HG03097 (cell line): Measurements from ENCODE around the gene ITGB2.
"Not testable (repeated sequence)": the region's sequence is repeated elsewhere in the genome, so short reads cannot be mapped to it uniquely, and the experiment has no call there.

Experiments used
- ATAC-seq: cut with Tn5 transposase; IDR thresholded peaks from one replicate; pipeline ENCODE4 v1.9.1; 2021; ENCODE audit not compliant: unreplicated experiment, low FRiP score

Gene ITGB2

DNA sequence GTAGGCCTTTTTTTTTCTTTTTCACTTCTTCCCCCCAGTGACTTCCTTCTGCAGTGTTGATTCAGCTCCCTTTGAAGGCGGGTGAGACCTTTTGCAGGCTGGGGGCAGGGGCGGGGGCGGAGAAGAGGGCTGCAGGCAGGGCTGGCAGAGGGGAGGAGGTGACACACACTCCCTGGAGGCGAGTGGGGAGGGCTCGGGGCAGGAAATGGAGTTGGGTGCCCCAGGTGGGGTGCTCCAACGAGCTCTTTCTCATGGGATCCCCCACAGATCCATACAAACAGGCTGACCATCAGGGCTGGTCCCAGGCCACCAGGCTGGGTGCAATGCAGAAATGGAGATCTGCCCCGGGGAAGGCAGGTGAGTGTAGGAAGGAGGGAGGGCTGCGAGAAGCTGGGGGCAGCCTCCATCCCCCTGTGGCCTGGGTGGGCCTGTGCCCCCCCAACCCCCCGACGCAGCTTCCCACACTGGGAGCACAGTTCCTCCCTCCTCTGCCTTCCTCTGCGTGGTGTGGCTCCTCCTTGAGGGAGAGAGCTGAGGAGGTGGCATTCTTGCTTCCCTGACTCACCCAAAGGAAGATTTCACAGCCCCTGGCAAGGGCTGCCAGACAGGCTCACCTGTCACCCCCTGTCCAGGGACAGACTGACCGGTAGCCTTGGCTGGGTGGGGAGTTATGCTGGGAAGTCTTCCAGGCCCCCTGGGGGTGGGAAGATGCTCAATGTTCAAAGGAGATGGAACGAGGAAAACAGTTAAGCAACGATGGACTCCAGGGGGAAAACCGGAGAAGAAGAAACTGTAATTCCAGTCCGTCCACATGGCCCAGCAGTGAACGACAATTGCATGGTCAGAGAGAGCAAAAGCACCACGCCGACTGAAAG is 7.1 kb upstream of the ITGB2 start:
- ATAC-seq, result no peak

- ATAC-seq, result no peak
These were observed 6.5 kb upstream of the ITGB2 start for GRCh38 chr21:44927259-44927586.

DNA sequence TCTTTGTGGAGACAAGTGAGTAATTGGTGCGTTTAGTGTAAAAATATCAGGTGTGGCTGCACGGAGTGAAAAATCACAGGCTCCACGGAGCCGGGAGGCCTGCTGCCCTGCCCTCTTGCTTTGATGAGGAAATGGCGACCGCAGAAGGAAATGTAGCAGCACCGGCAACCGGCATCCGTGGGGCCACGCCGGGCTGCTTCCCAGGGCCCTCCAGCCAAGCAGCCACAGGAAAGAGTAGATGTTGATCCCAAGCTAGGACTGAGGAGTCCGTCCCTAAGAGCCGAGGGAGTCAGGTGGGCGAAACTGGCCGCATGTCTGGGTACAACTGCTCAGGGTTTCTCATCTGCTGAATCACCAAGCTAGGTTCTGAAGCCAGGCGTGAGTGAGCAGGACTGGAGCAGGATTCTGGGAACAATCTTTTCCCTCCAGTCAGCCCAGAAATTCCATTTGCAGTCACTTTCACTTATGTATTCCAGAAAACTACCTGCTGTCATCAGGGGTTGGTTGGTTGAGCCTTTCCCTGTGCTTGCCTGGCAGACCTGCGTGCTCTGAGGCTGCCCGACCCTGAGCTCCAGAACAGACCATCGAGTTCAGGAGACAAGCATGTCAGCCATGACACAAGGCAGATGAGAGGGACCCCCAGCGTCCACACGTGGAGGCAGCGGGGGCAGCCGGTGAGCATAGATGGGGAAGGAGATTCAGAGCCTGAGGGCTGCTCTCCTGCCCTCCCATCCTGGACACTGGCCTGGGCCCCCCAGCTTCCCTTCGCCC is 5.8 kb upstream of the ITGB2 start:
- no peak for ATAC-seq

DNA sequence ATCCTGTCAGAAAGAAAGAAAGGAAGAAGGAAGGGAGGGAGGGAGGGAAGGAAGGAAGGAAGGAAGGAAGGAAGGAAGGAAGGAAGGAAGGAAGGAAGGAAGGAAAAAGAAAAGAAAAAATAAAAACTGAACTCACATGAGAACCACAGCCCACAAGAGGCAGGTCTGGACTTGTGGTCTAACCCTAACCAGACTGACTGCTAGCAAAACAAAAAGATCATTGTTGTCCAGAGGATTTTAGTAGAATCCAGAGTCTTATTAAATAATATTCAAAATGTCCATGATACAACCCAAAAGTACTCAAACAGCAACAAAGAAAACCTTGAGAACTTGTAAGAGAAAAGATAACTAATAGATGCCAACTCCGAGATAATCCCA is 4.7 kb upstream of the ITGB2 start:
- ATAC-seq, result no peak

- ATAC-seq, result no peak
These were observed 4.1 kb upstream of the ITGB2 start for GRCh38 chr21:44924606-44925377.

DNA sequence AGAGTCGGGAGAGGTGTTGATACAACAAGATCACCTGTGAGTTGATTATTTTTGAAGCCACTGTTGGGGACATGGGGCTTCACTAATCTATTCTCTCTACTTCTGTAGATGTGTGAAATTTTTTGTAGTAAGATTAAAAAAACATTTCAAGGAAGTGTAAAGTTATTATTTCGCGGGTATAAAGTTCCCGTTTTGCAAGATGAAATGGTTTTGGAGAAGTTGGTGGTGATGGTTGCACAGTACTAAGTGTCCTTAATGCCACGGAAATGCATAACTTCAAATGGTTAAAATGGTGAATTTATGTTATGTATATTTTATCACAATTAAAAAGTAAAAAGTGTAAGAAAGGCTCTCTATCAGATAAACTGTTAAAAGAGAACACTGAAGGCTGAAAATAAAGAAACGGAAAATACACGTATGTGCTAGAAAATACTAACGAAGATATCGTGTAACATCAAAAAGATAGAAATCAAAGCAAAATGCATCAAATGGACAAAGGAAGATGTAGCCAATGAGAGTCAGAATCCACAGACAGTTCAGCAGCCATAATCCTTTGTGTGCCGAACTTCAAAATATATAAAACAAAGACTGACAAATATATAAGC is 2.9 kb upstream of the ITGB2 start:
- no peak for ATAC-seq

- ATAC-seq, result no peak
These were observed 1.2 kb upstream of the ITGB2 start for GRCh38 chr21:44921928-44922327.

- no peak for ATAC-seq
These were observed 596 bp downstream of the ITGB2 start for GRCh38 chr21:44919913-44920693.

- ATAC-seq, result no peak
These were observed 1.4 kb downstream of the ITGB2 start for GRCh38 chr21:44919111-44919912.

- ATAC-seq, result no peak
These were observed 2.1 kb downstream of the ITGB2 start for GRCh38 chr21:44918581-44919033.

DNA sequence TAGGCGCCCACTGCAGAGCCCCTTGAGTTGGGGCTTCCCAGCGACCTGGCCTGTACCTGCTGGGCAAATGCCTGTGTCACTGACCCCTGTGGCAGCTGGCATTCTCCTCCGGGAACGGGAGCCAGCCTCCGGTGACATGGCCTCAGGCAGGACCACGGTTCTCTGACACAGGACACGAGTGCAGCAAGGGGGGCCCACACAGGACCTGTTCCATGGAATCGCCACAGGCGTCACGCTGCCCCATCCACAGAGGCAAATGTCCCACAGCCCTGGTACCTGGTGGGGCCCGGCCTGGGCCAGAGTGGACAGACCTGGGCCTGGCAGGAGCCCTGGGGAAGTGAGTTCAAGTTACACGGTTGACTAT is 2.6 kb downstream of the ITGB2 start:
- no peak for ATAC-seq

- no peak for ATAC-seq
These were observed 3.1 kb downstream of the ITGB2 start for GRCh38 chr21:44917446-44918106.

DNA sequence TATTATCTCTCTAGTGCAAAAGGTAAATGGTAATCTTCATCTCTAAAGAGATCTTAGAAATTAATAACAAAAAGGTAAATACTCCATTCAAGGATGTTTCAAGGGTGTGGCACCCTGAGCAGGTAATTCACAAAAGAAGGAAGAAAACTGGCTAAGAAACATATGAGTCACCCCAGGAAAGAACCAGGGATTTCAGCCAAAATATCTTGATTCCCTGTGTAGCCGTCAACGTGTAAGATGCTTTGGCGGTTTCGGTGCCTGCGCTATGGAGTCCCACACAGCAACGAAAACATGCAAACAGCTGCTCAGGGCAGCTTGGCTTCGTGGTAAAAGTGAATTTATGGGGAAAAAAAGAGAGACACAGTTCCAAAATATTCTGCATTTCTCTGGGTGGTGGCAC is 3.7 kb downstream of the ITGB2 start:
- ATAC-seq, result no peak

DNA sequence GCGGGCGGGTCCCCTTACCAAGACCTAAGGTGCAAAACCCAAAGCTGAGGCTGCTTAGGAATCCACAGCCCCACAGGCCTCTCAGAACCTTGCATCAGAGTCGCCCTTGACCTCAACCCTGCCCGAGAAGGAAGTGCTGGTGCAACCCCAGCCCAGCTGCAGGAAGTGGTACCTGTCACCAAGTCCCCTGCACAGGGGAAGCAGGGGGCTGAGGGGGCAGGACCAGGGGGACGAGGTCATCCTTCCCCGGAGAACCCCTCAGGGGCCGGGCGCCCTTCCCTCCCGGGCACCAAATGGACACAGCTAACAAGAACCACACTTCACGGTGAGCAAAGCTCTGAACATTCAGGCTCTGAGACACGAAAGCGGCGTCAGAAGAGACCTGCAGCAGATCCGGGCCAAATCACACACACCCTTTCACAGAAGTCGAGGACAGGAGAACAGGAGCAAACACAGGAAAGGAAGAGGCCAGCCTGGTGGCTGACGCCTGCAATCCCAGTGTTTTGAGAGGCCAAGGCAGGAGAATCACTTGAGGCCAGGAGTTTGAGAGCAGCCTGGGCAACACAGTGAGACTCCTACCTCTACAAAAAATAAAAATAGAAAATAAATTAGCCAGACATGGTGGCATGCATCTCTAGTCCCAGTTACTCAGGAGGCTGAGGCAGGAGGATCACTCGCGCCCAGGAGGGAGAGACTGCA is 6.4 kb downstream of the ITGB2 start:
- peak; percentile 47 for ATAC-seq

- ATAC-seq, result no peak
These were observed 7.1 kb downstream of the ITGB2 start for GRCh38 chr21:44913425-44914175.

- ATAC-seq, result not testable (repeated sequence)
These were observed 7.9 kb downstream of the ITGB2 start for GRCh38 chr21:44912506-44913412.

DNA sequence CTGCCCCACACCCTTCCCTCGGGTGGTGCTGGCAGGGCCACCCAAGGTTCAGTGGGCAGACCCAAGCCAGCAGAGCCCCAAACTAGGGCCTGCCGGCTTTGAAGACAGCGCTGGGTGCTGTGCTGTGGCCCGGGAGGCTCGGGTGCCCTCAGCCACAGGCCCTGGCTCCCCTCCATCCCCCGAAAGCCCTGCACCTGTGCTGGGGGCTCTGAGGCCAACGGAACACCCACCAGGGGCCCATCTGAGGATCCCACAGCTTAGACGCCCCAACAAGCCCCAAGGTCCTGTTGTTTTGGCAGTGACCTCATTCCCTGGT is 8.6 kb downstream of the ITGB2 start:
- ATAC-seq, result no peak
